Smooth muscle cell (in vitro differentiated cells): ENCODE measurements around the gene CRYBB1. TPM values are rescaled to one million over a fixed set of nuclear protein-coding genes. Genes with fewer than 3 reads are reported as not detected.

Experiments used
- DNase-seq: peaks from one replicate; lab custom pipeline; 2025; ENCODE audit not compliant: unreplicated experiment; lab: John Stamatoyannopoulos, UW
- H2AFZ ChIP-seq: fragments of 200-600 bp; sonication (generic); 2 replicates; pipeline ENCODE4 v1.6.0; 2016; ENCODE audit warnings: antibody characterized with exemption, low read depth, mild to moderate bottlenecking
- H3F3A ChIP-seq: fragments of 200-600 bp; sonication (generic); 2 replicates; pipeline ENCODE4 v1.6.0; 2017; ENCODE audit warnings: antibody characterized with exemption, low read depth
- H3K27ac ChIP-seq: fragments of 200-600 bp; sonication (generic); 2 replicates; pipeline ENCODE4 v1.5.1; 2016; ENCODE audit warnings: low read depth, mild to moderate bottlenecking
- H3K27me3 ChIP-seq: fragments of 200-600 bp; sonication (generic); 2 replicates; pipeline ENCODE4 v1.6.1; 2016; ENCODE audit warnings: low read depth, mild to moderate bottlenecking
- H3K36me3 ChIP-seq: fragments of 200-600 bp; sonication (generic); 2 replicates; pipeline ENCODE4 v1.5.1; 2016; ENCODE audit warnings: low read depth
- H3K4me1 ChIP-seq: fragments of 200-600 bp; sonication (generic); 2 replicates; pipeline ENCODE4 v1.5.1; 2016; ENCODE audit warnings: low read depth
- H3K4me2 ChIP-seq: fragments of 200-600 bp; sonication (generic); 2 replicates; pipeline ENCODE4 v1.6.0; 2016; ENCODE audit warnings: mild to moderate bottlenecking
- H3K4me3 ChIP-seq: fragments of 200-600 bp; sonication (generic); 2 replicates; pipeline ENCODE4 v1.5.1; 2016; ENCODE audit warnings: mild to moderate bottlenecking
- H3K79me2 ChIP-seq: fragments of 200-600 bp; sonication (generic); 2 replicates; pipeline ENCODE4 v1.6.0; 2016; ENCODE audit warnings: low read depth, mild to moderate bottlenecking
- H3K9ac ChIP-seq: fragments of 200-600 bp; sonication (generic); 2 replicates; pipeline ENCODE4 v1.6.0; 2016; ENCODE audit warnings: low read depth
- H3K9me3 ChIP-seq: fragments of 200-600 bp; sonication (generic); replicated peaks from 2 replicates; pipeline ENCODE4 v1.5.1; 2016; ENCODE audit warnings: low read depth
- H4K20me1 ChIP-seq: fragments of 200-600 bp; sonication (generic); 2 replicates; pipeline ENCODE4 v1.6.0; 2016; ENCODE audit warnings: low read depth
- CTCF ChIP-seq: fragments of 200-600 bp; sonication (generic); IDR thresholded peaks from 2 replicates; pipeline ENCODE4 v1.5.1; 2017; ENCODE audit warnings: borderline replicate concordance, mild to moderate bottlenecking, antibody characterized with exemption; ENCODE audit not compliant: insufficient read depth, poor library complexity, severe bottlenecking
- WGBS: methylation state at CpG from one replicate; pipeline ENCODE4 v1.1.7; 2016; ENCODE audit warnings: low lambda C conversion rate; 5-methylcytosine and 5-hydroxymethylcytosine counted together
- polyA plus RNA-seq: library from polyadenylated mRNA; unstranded; fragments of >200 nt; fragmentation: Nextera tagmentation; extraction: Ambion mirVana; gene quantifications from 2 replicates; pipeline ENCODE4 v1.2.1, GENCODE V29; 2016
- total RNA-seq: library from RNA; depleted of rRNA; stranded (reverse); fragments of >200 nt; gene quantifications from 2 replicates; pipeline ENCODE4 v1.2.3, GENCODE V29; 2014

Gene CRYBB1
- total and polyA plus RNA-seq, 2 experiments from 2014 or later: not detected

- WGBS: 90% methylated on average over 10 of the region's 10 CpGs
- DNase-seq: no peak
- Histone ChIP-seq H3K4me1 (peaks cover 25% of the 10 kb centered on the region), H3K9ac (no peak overlapping the region), H3K4me3 (no peak overlapping the region), H3K27me3 (peaks cover 40% of the 10 kb centered on the region), H3K4me2 (no peak overlapping the region), H3K36me3 (no peaks in the 10 kb centered on the region), H4K20me1 (no peaks in the 10 kb centered on the region), H3K9me3 (no peaks in the 10 kb centered on the region), H2AFZ (no peak overlapping the region), H3F3A (no peaks in the 10 kb centered on the region), H3K27ac (no peak overlapping the region), H3K79me2 (no peaks in the 10 kb centered on the region)
- TF ChIP-seq CTCF: no peak
Observed at GRCh38 chr22:26651815-26652214, 34.0 kb upstream of the CRYBB1 start.

GRCh38 chr22:26650722-26651421 is 33.0 kb upstream of the CRYBB1 start:
- 93% methylated on average over 6 of the region's 6 CpGs for WGBS
- no peak overlapping the region for H2AFZ ChIP-seq
- H3K4me2 ChIP-seq: no peak overlapping the region
- no peak overlapping the region for H3K9ac ChIP-seq
- H3K27ac ChIP-seq: no peak overlapping the region
- no peaks in the 10 kb centered on the region for H4K20me1 ChIP-seq
- H3K27me3 ChIP-seq: peaks cover 36% of the 10 kb centered on the region
- no peak overlapping the region for H3K4me3 ChIP-seq
- no peak for DNase-seq
- H3K79me2 ChIP-seq: no peaks in the 10 kb centered on the region
- peaks cover 4% of the 10 kb centered on the region for H3F3A ChIP-seq
- peaks cover 34% of the 10 kb centered on the region for H3K4me1 ChIP-seq
- no peaks in the 10 kb centered on the region for H3K9me3 ChIP-seq
- no peaks in the 10 kb centered on the region for H3K36me3 ChIP-seq
- TF ChIP-seq CTCF: no peak

GRCh38 chr22:26648528-26649388 is 30.9 kb upstream of the CRYBB1 start:
- no peak overlapping the region for H3K4me3 ChIP-seq
- peaks cover 47% of the 10 kb centered on the region for H3K4me1 ChIP-seq
- peaks cover 23% of the 10 kb centered on the region for H3K27me3 ChIP-seq
- H3K9ac ChIP-seq: no peak overlapping the region
- no peak overlapping the region for H2AFZ ChIP-seq
- no peaks in the 10 kb centered on the region for H3K79me2 ChIP-seq
- WGBS: 76% methylated on average over 6 of the region's 6 CpGs
- no peak for TF ChIP-seq CTCF
- peaks cover 8% of the 10 kb centered on the region for H3F3A ChIP-seq
- no peaks in the 10 kb centered on the region for H3K36me3 ChIP-seq
- no peaks in the 10 kb centered on the region for H4K20me1 ChIP-seq
- H3K27ac ChIP-seq: no peak overlapping the region
- no peaks in the 10 kb centered on the region for H3K9me3 ChIP-seq
- DNase-seq: no peak
- H3K4me2 ChIP-seq: no peak overlapping the region
